AG08395 (cell line): ENCODE results near the gene RTL3.

Experiments
- DNase-seq: peaks from one replicate; pipeline ENCODE4 v3.0.0; 2012; ENCODE audit warnings: mixed read lengths, low spot score

RTL3 gene

DNA sequence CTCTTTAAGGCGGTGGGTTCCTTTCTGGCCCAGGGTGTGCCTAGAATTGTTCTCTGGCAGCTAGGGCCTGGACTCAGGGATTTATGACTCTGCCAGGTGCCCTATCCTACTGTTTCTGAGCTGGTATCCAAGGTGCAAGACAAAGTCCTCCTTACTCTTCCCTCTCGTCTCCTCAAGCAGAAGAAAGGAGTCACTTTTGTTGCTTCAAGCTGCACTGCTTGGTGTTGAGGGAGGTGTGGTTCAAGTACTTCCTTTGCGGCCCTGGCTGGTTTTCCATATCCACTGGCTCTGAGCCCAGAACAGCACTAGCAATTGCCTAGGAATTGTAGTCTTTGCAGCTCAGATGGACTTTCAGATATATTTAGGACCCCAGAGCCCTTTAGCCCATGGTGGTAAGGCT is 39.3 kb downstream of the RTL3 start:
- peak; percentile 6 for DNase-seq

DNA sequence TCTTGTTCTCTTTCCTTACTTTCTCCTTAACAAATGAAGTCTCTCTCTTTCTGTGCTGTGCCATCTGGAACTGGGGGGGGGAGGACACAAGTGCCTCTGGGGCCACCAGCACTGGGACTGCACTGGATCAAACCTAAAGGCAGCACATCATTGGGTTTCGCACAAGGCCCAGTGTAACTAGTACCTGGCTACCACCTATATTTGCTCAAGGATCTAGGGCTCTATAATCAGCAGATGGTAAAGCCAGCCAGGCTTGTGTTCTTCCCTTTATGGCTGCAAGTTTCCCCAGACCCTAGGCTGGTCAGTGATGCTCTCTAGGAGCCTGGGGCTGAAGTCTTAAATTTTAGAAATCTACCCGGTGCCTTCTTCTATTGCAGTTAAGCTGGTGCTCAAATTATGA is 40.1 kb downstream of the RTL3 start:
- DNase-seq, result no peak

DNA sequence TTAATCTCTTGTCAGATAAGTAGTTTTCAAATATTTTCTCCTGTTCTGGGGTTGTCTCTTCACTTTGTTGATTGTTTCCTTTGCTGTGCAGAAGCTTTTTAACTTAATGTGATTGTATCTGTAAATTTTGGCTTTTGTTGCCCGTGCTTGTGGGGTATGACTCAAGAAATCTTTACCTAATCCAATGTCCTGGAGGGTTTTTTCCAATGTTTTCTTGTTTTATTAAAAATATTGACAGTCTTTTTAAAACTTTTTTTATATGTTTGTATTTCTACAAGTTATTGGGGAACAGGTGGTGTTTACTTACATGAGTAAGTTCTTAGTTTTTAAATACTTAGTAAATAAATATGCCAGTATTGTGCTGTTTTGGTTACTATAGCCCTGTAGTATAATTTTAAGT is 44.9 kb downstream of the RTL3 start:
- DNase-seq, result no peak
